Trophoblast cell (in vitro differentiated cells and primary cell): ENCODE data around the gene TRMU.

Source experiments
- DNase-seq, 2 donors: peaks; one replicate each; pipeline ENCODE4 v3.0.0-alpha.2; 2016
- H2AFZ ChIP-seq: 2 replicates; pipeline ENCODE4 v1.6.1; 2013; ENCODE audit warnings: low read length, moderate library complexity, mild to moderate bottlenecking; ENCODE audit not compliant: insufficient read depth, poor library complexity
- H2AK5ac ChIP-seq: 2 replicates; pipeline ENCODE4 v1.6.1; 2013; ENCODE audit warnings: mild to moderate bottlenecking, low read length
- H2BK120ac ChIP-seq: 2 replicates; pipeline ENCODE4 v1.6.1; 2013; ENCODE audit warnings: low read length, mild to moderate bottlenecking, moderate library complexity; ENCODE audit not compliant: insufficient read depth, poor library complexity
- H2BK12ac ChIP-seq: 2 replicates; pipeline ENCODE4 v1.6.1; 2013; ENCODE audit warnings: mild to moderate bottlenecking, low read length, moderate library complexity
- H2BK5ac ChIP-seq: 2 replicates; pipeline ENCODE4 v1.6.1; 2013; ENCODE audit warnings: low read length, low read depth, moderate library complexity, mild to moderate bottlenecking; ENCODE audit not compliant: poor library complexity
- H3K14ac ChIP-seq: 2 replicates; pipeline ENCODE4 v1.6.1; 2013; ENCODE audit warnings: mild to moderate bottlenecking, low read length
- H3K18ac ChIP-seq: 2 replicates; pipeline ENCODE4 v1.6.1; 2013; ENCODE audit warnings: mild to moderate bottlenecking, low read length
- H3K23ac ChIP-seq: 2 replicates; pipeline ENCODE4 v1.6.1; 2013; ENCODE audit warnings: low read length
- H3K27ac ChIP-seq: 2 replicates; pipeline ENCODE4 v1.5.1; 2013; ENCODE audit warnings: low read depth, mild to moderate bottlenecking, inconsistent platforms, low read length, moderate library complexity
- H3K27me3 ChIP-seq: 2 replicates; pipeline ENCODE4 v1.6.1; 2013; ENCODE audit warnings: inconsistent platforms, mild to moderate bottlenecking, low read length, moderate library complexity; ENCODE audit not compliant: insufficient read depth
- H3K36me3 ChIP-seq, 2 experiments: 1 replicate in 1 of 2; 2 replicates in 1 of 2; pipeline ENCODE4 v1.6.1; 2013; ENCODE audit warnings: low read length in 2 of 2, mild to moderate bottlenecking in 2 of 2, moderate library complexity in 1 of 2; ENCODE audit not compliant: insufficient read depth in 2 of 2, control insufficient read depth in 1 of 2
- H3K4ac ChIP-seq: 2 replicates; pipeline ENCODE4 v1.6.1; 2013; ENCODE audit warnings: low read depth, mild to moderate bottlenecking, low read length, moderate library complexity
- H3K4me1 ChIP-seq, 2 experiments: 1 replicate in 1 of 2; 2 replicates in 1 of 2; pipeline ENCODE4 v1.6.1; 2013; ENCODE audit warnings: low read length in 2 of 2, mild to moderate bottlenecking in 2 of 2, moderate library complexity in 1 of 2; ENCODE audit not compliant: insufficient read depth in 2 of 2, control insufficient read depth in 1 of 2
- H3K4me2 ChIP-seq: 2 replicates; pipeline ENCODE4 v1.6.1; 2013; ENCODE audit warnings: inconsistent platforms, mild to moderate bottlenecking, low read length, moderate library complexity
- H3K4me3 ChIP-seq: 2 replicates; pipeline ENCODE4 v1.5.1; 2013; ENCODE audit warnings: mild to moderate bottlenecking, low read depth, low read length, inconsistent platforms
- H3K79me1 ChIP-seq: one replicate; pipeline ENCODE4 v1.6.1; 2013; ENCODE audit warnings: low read length
- H3K79me2 ChIP-seq: 2 replicates; pipeline ENCODE4 v1.6.1; 2013; ENCODE audit warnings: low read length, mild to moderate bottlenecking; ENCODE audit not compliant: control insufficient read depth, insufficient read depth, poor library complexity
- H3K9ac ChIP-seq: 2 replicates; pipeline ENCODE4 v1.6.1; 2013; ENCODE audit warnings: mild to moderate bottlenecking, low read length
- H3K9me3 ChIP-seq: 2 replicates; pipeline ENCODE4 v1.6.1; 2013; ENCODE audit warnings: low read depth, mild to moderate bottlenecking, control low read depth, inconsistent platforms, low read length; ENCODE audit not compliant: insufficient read depth
- H4K12ac ChIP-seq: 2 replicates; pipeline ENCODE4 v1.6.1; 2013; ENCODE audit warnings: low read depth, mild to moderate bottlenecking, low read length, moderate library complexity
- H4K8ac ChIP-seq: 2 replicates; pipeline ENCODE4 v1.6.1; 2013; ENCODE audit warnings: low read depth, mild to moderate bottlenecking, low read length, moderate library complexity
- H4K91ac ChIP-seq: one replicate; pipeline ENCODE4 v1.6.1; 2013; ENCODE audit warnings: low read depth, mild to moderate bottlenecking, low read length, moderate library complexity
- WGBS: extraction: QIAGEN DNeasy Blood & Tissue Kit; methylation state at CpG from one replicate; pipeline ENCODE4 v1.1.7; 2013; ENCODE audit warnings: missing lambda C conversion rate; ENCODE audit not compliant: insufficient read length, insufficient coverage; ENCODE audit errors: extremely low coverage; 5-methylcytosine and 5-hydroxymethylcytosine counted together

Gene TRMU

DNA sequence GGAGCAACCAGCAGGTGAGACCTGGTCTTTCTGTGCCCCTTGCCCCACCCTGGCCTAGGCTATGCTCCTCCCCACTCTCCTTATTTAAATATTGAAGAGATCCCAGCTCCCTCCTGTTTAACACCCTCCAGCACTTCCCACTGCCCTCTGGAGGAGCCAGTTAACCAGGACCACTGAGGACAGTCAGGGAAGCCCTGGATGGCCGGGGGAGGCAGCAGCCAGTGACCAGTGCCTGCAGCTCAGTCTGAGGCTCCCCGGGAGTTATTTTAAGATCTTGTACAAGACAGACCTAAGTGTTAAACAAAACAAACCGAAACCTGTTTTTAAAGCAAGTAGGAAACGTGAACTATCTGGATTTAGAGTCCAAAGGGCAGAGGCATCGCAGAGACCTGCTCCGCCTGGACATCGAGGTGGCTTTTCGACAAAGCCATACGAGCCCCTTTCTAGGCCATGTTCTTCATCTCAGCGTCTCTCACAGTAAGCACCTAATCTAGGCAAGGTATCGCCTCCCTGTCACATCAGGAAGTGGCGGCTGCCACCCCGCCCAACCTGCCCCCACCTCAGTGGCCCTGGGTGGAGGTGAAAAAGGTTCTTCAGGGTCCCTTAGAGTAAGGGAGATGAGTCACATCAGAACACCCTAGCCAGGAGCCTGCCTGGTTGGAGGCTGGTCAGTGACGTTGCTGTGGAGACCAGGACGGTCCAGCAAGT lies 35.2 kb downstream of the TRMU start:
- Histone ChIP-seq H4K8ac (no peak overlapping the region), H4K12ac (no peak overlapping the region), H2AK5ac (no peak overlapping the region), H3K36me3 (peaks cover 18 to 27% of the 10 kb centered on the region in 2 experiments), H3K18ac (no peak overlapping the region), H3K4me1 (peaks cover 0 to 2% of the 10 kb centered on the region in 2 experiments), H3K4me2 (no peak overlapping the region), H3K14ac (no peak overlapping the region), H3K27ac (no peak overlapping the region), H2BK12ac (no peak overlapping the region), H3K79me2 (no peaks in the 10 kb centered on the region), H3K27me3 (no peaks in the 10 kb centered on the region), H3K9ac (no peak overlapping the region), H2BK120ac (no peak overlapping the region), H2AFZ (no peak overlapping the region), H3K23ac (no peak overlapping the region), H3K4ac (no peak overlapping the region), H2BK5ac (no peak overlapping the region), H3K79me1 (no peaks in the 10 kb centered on the region), H3K9me3 (peaks cover 10% of the 10 kb centered on the region), H4K91ac (no peak overlapping the region), H3K4me3 (no peak overlapping the region)
- WGBS: no CpG with 5 or more reads among the region's 15 CpGs
- DNase-seq: no peak

DNA sequence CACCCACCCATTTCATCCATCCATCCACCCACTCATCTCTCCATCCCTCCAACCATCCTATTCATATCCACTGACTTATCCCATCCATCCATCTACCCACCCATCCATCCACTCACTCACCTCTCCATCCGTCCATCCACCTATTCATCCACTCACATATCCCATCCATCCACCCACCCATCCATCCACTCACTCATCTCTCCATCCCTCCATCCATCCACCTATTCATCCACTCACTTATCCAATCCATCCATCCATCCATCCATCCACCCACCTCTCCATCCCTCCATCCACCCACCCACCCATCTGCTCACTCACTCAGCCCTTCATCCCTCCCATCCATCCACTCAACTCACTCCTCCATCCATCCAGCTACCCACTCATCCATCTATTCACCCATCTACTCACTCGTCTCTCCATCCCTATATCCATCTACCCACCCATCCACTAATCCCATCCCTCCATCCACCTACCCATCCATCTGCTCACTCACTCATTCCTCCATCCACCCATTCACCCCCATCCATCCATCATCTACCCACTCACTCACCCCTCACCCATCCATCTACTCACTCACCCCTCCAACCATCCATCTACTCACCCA lies 36.2 kb downstream of the TRMU start:
- Histone ChIP-seq H2AK5ac (no peak overlapping the region), H3K79me1 (peaks cover under 1% of the 10 kb centered on the region), H2AFZ (no peak overlapping the region), H2BK12ac (no peak overlapping the region), H3K9ac (no peak overlapping the region), H2BK5ac (no peak overlapping the region), H3K4me2 (no peak overlapping the region), H3K4me1 (peaks cover under 1 to 2% of the 10 kb centered on the region in 2 experiments), H4K91ac (no peak overlapping the region), H3K4me3 (no peak overlapping the region), H3K14ac (no peak overlapping the region), H3K23ac (no peak overlapping the region), H2BK120ac (no peak overlapping the region), H3K79me2 (no peaks in the 10 kb centered on the region), H3K18ac (no peak overlapping the region), H4K12ac (no peak overlapping the region), H3K9me3 (peaks cover 11% of the 10 kb centered on the region), H3K4ac (no peak overlapping the region), H4K8ac (no peak overlapping the region), H3K36me3 (peaks cover 18 to 25% of the 10 kb centered on the region in 2 experiments), H3K27ac (no peak overlapping the region), H3K27me3 (no peaks in the 10 kb centered on the region)
- 100% methylated on average over 2 of the region's 2 CpGs for WGBS
- no peak for DNase-seq

DNA sequence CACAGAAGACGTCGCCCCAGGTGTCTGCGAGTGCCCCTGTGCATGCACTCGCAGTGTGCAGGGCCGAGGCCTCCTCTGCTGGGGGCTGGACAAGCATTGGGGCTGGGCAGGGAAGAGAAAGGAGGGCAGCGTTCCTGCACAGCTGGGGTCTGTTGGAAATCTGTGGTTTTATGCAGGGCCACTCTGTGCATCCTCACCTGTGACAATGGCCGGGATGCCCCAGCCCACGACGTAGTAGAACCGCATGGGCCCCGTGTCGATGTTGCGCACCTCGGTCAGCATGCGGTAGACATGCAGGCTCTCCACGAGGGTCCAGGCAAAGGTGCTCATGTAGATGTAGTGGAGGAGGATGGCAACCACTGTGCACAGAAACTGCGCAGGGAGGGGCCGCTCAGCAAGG lies 37.2 kb downstream of the TRMU start:
- Histone ChIP-seq H3K27ac (no peak overlapping the region), H4K91ac (no peak overlapping the region), H2BK12ac (no peak overlapping the region), H3K27me3 (no peaks in the 10 kb centered on the region), H3K18ac (no peak overlapping the region), H2AFZ (no peak overlapping the region), H3K14ac (no peak overlapping the region), H3K4ac (no peak overlapping the region), H3K79me2 (no peaks in the 10 kb centered on the region), H3K4me1 (peaks cover 9 to 10% of the 10 kb centered on the region in 2 experiments), H3K79me1 (peaks cover 8% of the 10 kb centered on the region), H3K9ac (no peak overlapping the region), H3K4me3 (no peak overlapping the region), H4K12ac (no peak overlapping the region), H4K8ac (no peak overlapping the region), H3K9me3 (peaks cover 14% of the 10 kb centered on the region), H3K23ac (no peak overlapping the region), H2BK120ac (no peak overlapping the region), H2BK5ac (no peak overlapping the region), H3K36me3 (peaks cover 22 to 25% of the 10 kb centered on the region in 2 experiments), H3K4me2 (no peak overlapping the region), H2AK5ac (no peak overlapping the region)
- DNase-seq: no peak
- WGBS: no CpG with 5 or more reads among the region's 18 CpGs

DNA sequence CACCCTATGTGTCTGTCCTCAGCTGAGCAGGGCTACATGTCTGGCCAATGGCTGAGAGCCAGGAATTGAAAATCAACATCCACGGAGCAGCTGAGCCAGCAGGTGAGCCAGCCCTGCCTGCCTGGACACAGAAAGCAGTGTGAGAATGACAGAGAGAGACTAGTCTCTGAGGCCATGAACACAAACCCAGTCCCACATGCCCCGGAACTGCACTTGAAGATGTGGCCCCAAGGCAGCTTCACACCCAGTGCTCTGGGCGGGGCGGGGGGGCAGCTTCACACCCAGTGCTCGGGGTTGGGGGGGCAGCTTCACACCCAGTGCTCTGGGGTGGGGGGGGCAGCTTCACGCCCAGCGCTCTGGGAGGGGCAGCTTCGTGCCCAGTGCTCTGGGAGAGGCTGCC lies 37.6 kb downstream of the TRMU start:
- H3K9ac ChIP-seq: no peak overlapping the region
- no peak overlapping the region for H3K4ac ChIP-seq
- no peak overlapping the region for H4K91ac ChIP-seq
- peaks cover 11 to 13% of the 10 kb centered on the region in 2 experiments for H3K4me1 ChIP-seq
- peaks cover 14% of the 10 kb centered on the region for H3K9me3 ChIP-seq
- no peak overlapping the region for H3K18ac ChIP-seq
- H2AK5ac ChIP-seq: no peak overlapping the region
- H2AFZ ChIP-seq: no peak overlapping the region
- no peak overlapping the region for H3K4me3 ChIP-seq
- H4K12ac ChIP-seq: no peak overlapping the region
- H3K23ac ChIP-seq: no peak overlapping the region
- H2BK5ac ChIP-seq: no peak overlapping the region
- no CpG with 5 or more reads among the region's 8 CpGs for WGBS
- H3K14ac ChIP-seq: no peak overlapping the region
- no peaks in the 10 kb centered on the region for H3K79me2 ChIP-seq
- H4K8ac ChIP-seq: no peak overlapping the region
- peaks cover 22 to 25% of the 10 kb centered on the region in 2 experiments for H3K36me3 ChIP-seq
- no peak overlapping the region for H2BK12ac ChIP-seq
- H3K27ac ChIP-seq: no peak overlapping the region
- H3K79me1 ChIP-seq: peaks cover 12% of the 10 kb centered on the region
- no peak overlapping the region for H3K4me2 ChIP-seq
- no peak overlapping the region for H2BK120ac ChIP-seq
- DNase-seq: no peak
- H3K27me3 ChIP-seq: no peaks in the 10 kb centered on the region
